HCT116 (cell line): ENCODE measurements around the gene BMP8B.

Experiments used
- POLR2A ChIP-seq: IDR thresholded peaks from 2 replicates; pipeline ENCODE4 v1.7.0; 2011; ENCODE audit warnings: borderline replicate concordance; ENCODE audit not compliant: insufficient read depth, insufficient read length; ENCODE audit errors: extremely low read depth
- ZNF274 ChIP-seq: fragments of 200-500 bp; sonication (Bioruptor generic); IDR thresholded peaks from 2 replicates; pipeline ENCODE4 v1.6.1; 2014; ENCODE audit warnings: mild to moderate bottlenecking, low read depth, low read length, inconsistent platforms
- TF ChIP-seq, protein P1 (sequence below), 3 experiments: fragments of 200-600 bp in 1 of 3; sonication (generic) in 1 of 3; IDR thresholded peaks in 2 of 3; conservative IDR thresholded peaks in 1 of 3; 2 replicates each; pipeline ENCODE4 v1.5.1; 2012 to 2017; ENCODE audit warnings: low read depth in 2 of 3, low read length in 2 of 3, antibody characterized with exemption in 1 of 3, borderline replicate concordance in 1 of 3, control low read depth in 1 of 3, mild to moderate bottlenecking in 1 of 3, mixed read lengths in 1 of 3, mixed run types in 1 of 3, moderate library complexity in 1 of 3; ENCODE audit not compliant: insufficient read depth in 1 of 3

GRCh38 chr1:39754906-39755504 lies 33.7 kb downstream of the BMP8B start:
- TF ChIP-seq, protein P1, sequence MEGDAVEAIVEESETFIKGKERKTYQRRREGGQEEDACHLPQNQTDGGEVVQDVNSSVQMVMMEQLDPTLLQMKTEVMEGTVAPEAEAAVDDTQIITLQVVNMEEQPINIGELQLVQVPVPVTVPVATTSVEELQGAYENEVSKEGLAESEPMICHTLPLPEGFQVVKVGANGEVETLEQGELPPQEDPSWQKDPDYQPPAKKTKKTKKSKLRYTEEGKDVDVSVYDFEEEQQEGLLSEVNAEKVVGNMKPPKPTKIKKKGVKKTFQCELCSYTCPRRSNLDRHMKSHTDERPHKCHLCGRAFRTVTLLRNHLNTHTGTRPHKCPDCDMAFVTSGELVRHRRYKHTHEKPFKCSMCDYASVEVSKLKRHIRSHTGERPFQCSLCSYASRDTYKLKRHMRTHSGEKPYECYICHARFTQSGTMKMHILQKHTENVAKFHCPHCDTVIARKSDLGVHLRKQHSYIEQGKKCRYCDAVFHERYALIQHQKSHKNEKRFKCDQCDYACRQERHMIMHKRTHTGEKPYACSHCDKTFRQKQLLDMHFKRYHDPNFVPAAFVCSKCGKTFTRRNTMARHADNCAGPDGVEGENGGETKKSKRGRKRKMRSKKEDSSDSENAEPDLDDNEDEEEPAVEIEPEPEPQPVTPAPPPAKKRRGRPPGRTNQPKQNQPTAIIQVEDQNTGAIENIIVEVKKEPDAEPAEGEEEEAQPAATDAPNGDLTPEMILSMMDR (IDR thresholded peaks at IDR 0.05 in 2 of 3, conservative IDR thresholded peaks at IDR 0.05 in 1 of 3; ENCODE audit: borderline replicate concordance in 1 of 3, insufficient read depth in 1 of 3, low read depth in 2 of 3, low read length in 2 of 3): no peak
- TF ChIP-seq POLR2A (no peak), ZNF274 (no peak)
